K562 (cell line): ENCODE data around the gene SOWAHA. TPM values are rescaled to one million over a fixed set of nuclear protein-coding genes. Genes with fewer than 3 reads are reported as not detected.

Source experiments
- ATAC-seq: fragments of 200-7000 bp; cut with Tn5 transposase; 3 replicates; pipeline ENCODE4 v1.9.1; 2020; ENCODE audit warnings: moderate library complexity
- BruUV-seq: library from RNA; stranded (reverse); fragments of 400-500 nt; replicated peaks from 2 replicates; lab custom pipeline; 2021; lab: Mats Ljungman, UMichigan
- CTCF ChIA-PET: fragments of 300-600 bp; formaldehyde crosslinking; extraction: SDS; loops from one replicate; lab custom pipeline; 2021; ENCODE audit warnings: low intra/inter-chr PET ratio; lab: Yijun Ruan, JAX
- POLR2A ChIA-PET: fragments of 300-600, 350-650 bp; sonication (Branson Sonifier 250); formaldehyde crosslinking; extraction: SDS; loops from one replicate; lab custom pipeline; 2021; ENCODE audit warnings: antibody characterized with exemption, inconsistent platforms; lab: Yijun Ruan, JAX
- DNase-seq, 4 experiments: peaks; one replicate each; pipeline versions ENCODE4 v3.0.0 to v3.0.0-alpha.2; 2011 to 2018; ENCODE audit warnings: low spot score in 3 of 4, mixed read lengths in 3 of 4; ENCODE audit errors: extremely low read depth in 1 of 4
- FAIRE-seq: peaks from 2 replicates; lab custom pipeline; 2011; peaks lifted over from hg19 to GRCh38; lab: Jason Lieb, UNC
- H2AFZ ChIP-seq: 2 replicates; pipeline ENCODE4 v1.6.0; 2011; ENCODE audit warnings: low read depth, low read length, control low read depth, inconsistent platforms
- H3K27ac ChIP-seq: fragments of 200-600 bp; 3 replicates; pipeline ENCODE4 v1.8.0; 2011; ENCODE audit warnings: low read depth, mild to moderate bottlenecking, control low read depth, inconsistent platforms, low read length, moderate library complexity, mixed read lengths; ENCODE audit errors: extremely low read depth
- H3K27me3 ChIP-seq, 2 experiments: fragments of 300-600 bp in 1 of 2; 2 replicates in 1 of 2; 3 replicates in 1 of 2; pipeline versions ENCODE4 v1.6.0 to v1.8.0; 2011; ENCODE audit warnings: inconsistent platforms in 2 of 2, low read length in 2 of 2, mild to moderate bottlenecking in 1 of 2, mixed read lengths in 1 of 2, moderate library complexity in 1 of 2; ENCODE audit not compliant: control insufficient read depth in 2 of 2, insufficient read depth in 2 of 2
- H3K36me3 ChIP-seq: fragments of 300-600 bp; 3 replicates; pipeline ENCODE4 v1.8.0; 2011; ENCODE audit warnings: mild to moderate bottlenecking, low read length, inconsistent platforms; ENCODE audit not compliant: control insufficient read depth, insufficient read depth
- H3K4me1 ChIP-seq, 2 experiments: fragments of 200-600 bp in 1 of 2; replicated peaks in 1 of 2; 2 replicates in 1 of 2; 3 replicates in 1 of 2; pipeline versions ENCODE4 v1.5.1 to v1.8.0; 2011; ENCODE audit warnings: inconsistent platforms in 2 of 2, low read length in 2 of 2, mild to moderate bottlenecking in 1 of 2, mixed read lengths in 1 of 2, moderate library complexity in 1 of 2; ENCODE audit not compliant: control insufficient read depth in 2 of 2, insufficient read depth in 2 of 2
- H3K4me2 ChIP-seq: 2 replicates; pipeline ENCODE4 v1.6.1; 2011; ENCODE audit warnings: low read length, control low read depth, inconsistent platforms, mixed read lengths; ENCODE audit not compliant: insufficient read depth
- H3K4me3 ChIP-seq: fragments of 200-600 bp; sonication (generic), shearing (Covaris generic); 2 replicates; pipeline ENCODE4 v1.5.1; 2016; ENCODE audit warnings: control low read depth, inconsistent platforms
- H3K79me2 ChIP-seq: fragments of 200-600 bp; 3 replicates; pipeline ENCODE4 v1.8.0; 2011; ENCODE audit warnings: low read length, inconsistent platforms; ENCODE audit not compliant: control insufficient read depth, insufficient read depth
- H3K9ac ChIP-seq, 2 experiments: 2 replicates each; pipeline versions ENCODE4 v1.6.0 to v1.6.1; 2011; ENCODE audit warnings: low read depth in 2 of 2, low read length in 2 of 2, control low read depth in 1 of 2, inconsistent platforms in 1 of 2, mild to moderate bottlenecking in 1 of 2, mixed read lengths in 1 of 2; ENCODE audit not compliant: insufficient read depth in 1 of 2
- H3K9me1 ChIP-seq: one replicate; pipeline ENCODE4 v1.6.0; 2011; ENCODE audit warnings: inconsistent platforms, mild to moderate bottlenecking, low read length, moderate library complexity; ENCODE audit not compliant: control insufficient read depth, insufficient read depth
- H3K9me3 ChIP-seq: replicated peaks from 2 replicates; pipeline ENCODE4 v1.5.1; 2011; ENCODE audit warnings: low read depth, low read length, inconsistent platforms; ENCODE audit not compliant: control insufficient read depth, insufficient read depth
- H4K20me1 ChIP-seq: replicated peaks from 2 replicates; pipeline ENCODE4 v1.6.1; 2011; ENCODE audit warnings: low read length, inconsistent platforms, mixed read lengths; ENCODE audit not compliant: control insufficient read depth, insufficient read depth
- KDM1A ChIP-seq, 2 experiments: fragments of 450-650 bp; IDR thresholded peaks; 2 replicates each; pipeline ENCODE4 v1.6.1; 2016; ENCODE audit warnings: mild to moderate bottlenecking in 2 of 2
- MTF1 ChIP-seq: fragments of 250-450 bp; sonication (Bioruptor Pico); IDR thresholded peaks from 2 replicates; pipeline ENCODE4 v1.9.0; 2021; ENCODE audit warnings: moderate library complexity, mild to moderate bottlenecking, inconsistent platforms, borderline replicate concordance
- RBM22 ChIP-seq: fragments of 200-400 bp; formaldehyde crosslinking; IDR thresholded peaks from 2 replicates; pipeline ENCODE4 v1.6.1; 2018; ENCODE audit warnings: low read length, low read depth; ENCODE audit not compliant: poor library complexity, severe bottlenecking
- ZNF224 ChIP-seq: sonication (generic); formaldehyde crosslinking; IDR thresholded peaks from 2 replicates; pipeline ENCODE4 v1.8.0; 2022; ENCODE audit warnings: mild to moderate bottlenecking, missing genetic modification reagents
- ZNF644 ChIP-seq: fragments of 200-800 bp; sonication (Bioruptor generic); IDR thresholded peaks from 2 replicates; pipeline ENCODE4 v1.6.1; 2016; ENCODE audit warnings: low read depth, missing genetic modification characterization, missing compliant biosample characterization
- WGBS: fragments of 100-300 bp; shearing (Covaris generic); methylation state at CpG from one replicate; pipeline ENCODE4 v1.1.6; 2016; ENCODE audit warnings: low coverage, mixed read lengths; ENCODE audit not compliant: insufficient coverage; ENCODE audit errors: missing lambda C conversion rate; 5-methylcytosine and 5-hydroxymethylcytosine counted together
- in situ Hi-C: fragments of 300-500 bp; cut with MboI; formaldehyde crosslinking; loops from 4 replicates; pipeline ENCODE4 v1.15.0; 2018; ENCODE audit warnings: inconsistent platforms, mixed read lengths
- intact Hi-C: fragments of 100-400 bp; cut with micrococcal nuclease; formaldehyde crosslinking; loops from 2 replicates; pipeline ENCODE4 v1.14.2; 2022
- polyA plus RNA-seq, 8 experiments: library from polyadenylated mRNA; depleted of rRNA in 4 of 8; stranded (reverse) in 5 of 8; unstranded in 3 of 8; fragments of >200 nt; fragmentation: Nextera tagmentation in 2 of 8; fragmentation: Illumina TruSeq in 1 of 8; extraction: Ambion mirVana in 2 of 8; extraction: Trizol in 1 of 8; gene quantifications; 2 replicates each; pipeline versions ENCODE4 v1.2.1 to v1.2.3, GENCODE V29; 2011 to 2014; ENCODE audit warnings: inconsistent platforms in 1 of 8, missing spikeins in 1 of 8
- total RNA-seq, 7 experiments: library from RNA; depleted of rRNA in 6 of 7; stranded (reverse); fragments of >200 nt in 6 of 7; fragmentation: Illumina TruSeq in 2 of 7; extraction: Trizol in 2 of 7; gene quantifications; 2 replicates each; pipeline versions ENCODE4 v1.2.1 to v1.2.3, GENCODE V29; 2011 to 2021; ENCODE audit warnings: low replicate concordance in 1 of 7
- TF ChIP-seq, protein P1 (sequence below): fragments of 450-650 bp; IDR thresholded peaks from 2 replicates; pipeline ENCODE4 v1.7.1; 2018; ENCODE audit warnings: mild to moderate bottlenecking, low read depth; ENCODE audit not compliant: partially characterized antibody

The SOWAHA gene
- total and polyA plus RNA-seq, 9 of the 15 experiments (the other 6 are each of a cell fraction or from before 2014, with no cell fraction given): not detected

DNA sequence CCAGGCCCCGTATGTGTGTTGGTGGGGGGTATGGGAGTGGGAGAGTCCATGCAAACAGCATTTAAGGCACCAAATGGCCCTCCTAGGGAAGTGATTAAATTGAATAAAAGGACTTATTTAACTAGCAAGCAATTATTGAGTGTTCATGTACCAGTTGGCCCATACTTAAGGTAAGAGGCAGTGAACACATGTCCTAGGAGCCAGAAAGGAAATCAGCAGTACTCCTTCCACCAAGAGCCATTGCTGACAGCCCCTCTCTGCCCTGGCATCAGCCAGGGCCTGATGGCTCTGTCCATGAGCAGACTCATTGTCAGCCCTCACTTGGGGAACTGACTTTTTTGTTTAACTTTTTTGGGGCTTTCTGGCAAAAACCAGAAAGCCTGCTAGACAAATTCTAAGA, 27.8 kb downstream of the SOWAHA start (continued):
- no peak for TF ChIP-seq RBM22
- TF ChIP-seq ZNF224 (CRISPR knock-in tag): no peak
- TF ChIP-seq, all 486 proteins: peak for 0

DNA sequence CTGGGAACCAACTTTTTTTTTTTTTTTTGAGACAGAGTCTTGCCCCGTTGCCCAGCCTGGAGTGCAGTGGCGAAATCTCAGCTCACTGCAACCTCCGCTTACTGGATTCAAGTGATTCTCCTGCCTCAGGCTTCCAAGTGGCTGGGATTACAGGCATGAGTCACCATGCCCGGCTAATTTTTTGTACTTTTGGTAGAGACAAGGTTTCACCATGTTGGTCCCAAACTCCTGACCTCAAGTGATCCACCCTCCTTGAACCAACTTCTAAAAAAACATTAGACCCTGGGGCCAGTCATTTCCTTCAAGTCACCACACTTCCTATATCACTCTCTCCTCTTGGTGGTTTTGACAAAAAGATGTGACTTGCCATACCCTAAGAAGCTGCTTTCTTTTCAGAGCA, 28.2 kb downstream of the SOWAHA start:
- no peak overlapping the region for H3K4me2 ChIP-seq
- H3K4me3 ChIP-seq: no peak overlapping the region
- WGBS: 43% methylated on average over 4 of the region's 4 CpGs
- H3K79me2 ChIP-seq: no peaks in the 10 kb centered on the region
- H2AFZ ChIP-seq: no peak overlapping the region
- ATAC-seq: no peak
- FAIRE-seq: no peak
- H3K27ac ChIP-seq: no peak overlapping the region
- TF ChIP-seq KDM1A (IDR thresholded peaks at IDR 0.05): peak in 1 of 2 experiments; percentile 8; a peak in 1 of 4 replicates
- TF ChIP-seq, protein P1, sequence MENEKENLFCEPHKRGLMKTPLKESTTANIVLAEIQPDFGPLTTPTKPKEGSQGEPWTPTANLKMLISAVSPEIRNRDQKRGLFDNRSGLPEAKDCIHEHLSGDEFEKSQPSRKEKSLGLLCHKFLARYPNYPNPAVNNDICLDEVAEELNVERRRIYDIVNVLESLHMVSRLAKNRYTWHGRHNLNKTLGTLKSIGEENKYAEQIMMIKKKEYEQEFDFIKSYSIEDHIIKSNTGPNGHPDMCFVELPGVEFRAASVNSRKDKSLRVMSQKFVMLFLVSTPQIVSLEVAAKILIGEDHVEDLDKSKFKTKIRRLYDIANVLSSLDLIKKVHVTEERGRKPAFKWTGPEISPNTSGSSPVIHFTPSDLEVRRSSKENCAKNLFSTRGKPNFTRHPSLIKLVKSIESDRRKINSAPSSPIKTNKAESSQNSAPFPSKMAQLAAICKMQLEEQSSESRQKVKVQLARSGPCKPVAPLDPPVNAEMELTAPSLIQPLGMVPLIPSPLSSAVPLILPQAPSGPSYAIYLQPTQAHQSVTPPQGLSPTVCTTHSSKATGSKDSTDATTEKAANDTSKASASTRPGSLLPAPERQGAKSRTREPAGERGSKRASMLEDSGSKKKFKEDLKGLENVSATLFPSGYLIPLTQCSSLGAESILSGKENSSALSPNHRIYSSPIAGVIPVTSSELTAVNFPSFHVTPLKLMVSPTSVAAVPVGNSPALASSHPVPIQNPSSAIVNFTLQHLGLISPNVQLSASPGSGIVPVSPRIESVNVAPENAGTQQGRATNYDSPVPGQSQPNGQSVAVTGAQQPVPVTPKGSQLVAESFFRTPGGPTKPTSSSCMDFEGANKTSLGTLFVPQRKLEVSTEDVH: no peak
- TF ChIP-seq MTF1 (CRISPR knock-in tag): no peak
- TF ChIP-seq ZNF644 (tag): no peak
- no peak for DNase-seq
- no TSS peak for BruUV-seq
- ChIA-PET POLR2A (interaction anchor here (1.5 kb wide), 1 partner anchor 13 kb away, joined by 4 read pairs; no protein-coding TSS in a partner anchor), CTCF (no interaction called here)
- no peaks in the 10 kb centered on the region for H3K9me1 ChIP-seq
- peaks cover 0 to 19% of the 10 kb centered on the region in 2 experiments; a peak in 3 of 5 replicates for H3K4me1 ChIP-seq
- intact Hi-C loops (no loop called here), in situ Hi-C loops (no loop called here)
- no peaks in the 10 kb centered on the region for H3K9me3 ChIP-seq
- no peak overlapping the region for H3K9ac ChIP-seq
- H4K20me1 ChIP-seq: no peaks in the 10 kb centered on the region
- no peaks in the 10 kb centered on the region for H3K36me3 ChIP-seq
- no peaks in the 10 kb centered on the region for H3K27me3 ChIP-seq
